ENCODE data around the gene KDM6B. TPM values are rescaled to one million over a fixed set of nuclear protein-coding genes. Genes with fewer than 3 reads are reported as not detected.

Gene KDM6B
- total RNA-seq, 1 donor from 2014 or later: 117 TPM

DNA sequence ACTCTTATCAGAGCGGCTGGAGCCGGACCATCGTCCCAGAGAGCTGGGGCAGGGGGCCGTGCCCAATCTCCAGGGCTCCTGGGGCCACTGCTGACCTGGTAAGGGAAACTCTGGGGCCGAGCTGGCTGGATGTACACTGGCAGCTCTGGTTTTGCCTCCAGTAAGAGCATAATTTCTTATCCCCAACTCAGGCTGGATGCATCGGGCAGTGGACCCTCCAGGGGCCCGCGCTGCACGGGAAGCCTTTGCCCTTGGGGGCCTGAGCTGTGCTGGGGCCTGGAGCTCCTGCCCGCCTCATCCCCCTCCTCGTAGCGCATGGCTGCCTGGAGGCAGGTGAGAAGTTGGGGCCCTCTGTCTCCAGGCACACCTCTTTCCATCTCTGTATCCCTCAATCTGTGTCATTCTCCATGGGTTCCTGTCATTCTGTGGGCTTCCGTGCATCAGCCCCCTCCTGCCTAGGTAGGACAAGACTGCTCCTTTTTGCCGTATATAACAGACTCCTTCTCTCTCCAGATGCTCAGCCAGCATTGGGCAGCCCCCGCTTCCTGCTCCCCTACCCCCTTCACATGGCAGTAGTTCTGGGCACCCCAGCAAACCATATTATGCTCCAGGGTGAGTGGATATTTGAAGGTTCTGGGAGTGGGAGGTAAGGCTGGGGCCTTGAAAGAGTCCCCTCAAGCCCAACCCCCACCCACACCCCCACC is 11.5 kb downstream of the KDM6B start:
- TF ChIP-seq, protein P1, sequence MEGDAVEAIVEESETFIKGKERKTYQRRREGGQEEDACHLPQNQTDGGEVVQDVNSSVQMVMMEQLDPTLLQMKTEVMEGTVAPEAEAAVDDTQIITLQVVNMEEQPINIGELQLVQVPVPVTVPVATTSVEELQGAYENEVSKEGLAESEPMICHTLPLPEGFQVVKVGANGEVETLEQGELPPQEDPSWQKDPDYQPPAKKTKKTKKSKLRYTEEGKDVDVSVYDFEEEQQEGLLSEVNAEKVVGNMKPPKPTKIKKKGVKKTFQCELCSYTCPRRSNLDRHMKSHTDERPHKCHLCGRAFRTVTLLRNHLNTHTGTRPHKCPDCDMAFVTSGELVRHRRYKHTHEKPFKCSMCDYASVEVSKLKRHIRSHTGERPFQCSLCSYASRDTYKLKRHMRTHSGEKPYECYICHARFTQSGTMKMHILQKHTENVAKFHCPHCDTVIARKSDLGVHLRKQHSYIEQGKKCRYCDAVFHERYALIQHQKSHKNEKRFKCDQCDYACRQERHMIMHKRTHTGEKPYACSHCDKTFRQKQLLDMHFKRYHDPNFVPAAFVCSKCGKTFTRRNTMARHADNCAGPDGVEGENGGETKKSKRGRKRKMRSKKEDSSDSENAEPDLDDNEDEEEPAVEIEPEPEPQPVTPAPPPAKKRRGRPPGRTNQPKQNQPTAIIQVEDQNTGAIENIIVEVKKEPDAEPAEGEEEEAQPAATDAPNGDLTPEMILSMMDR (IDR thresholded peaks at IDR 0.05; ENCODE audit: unreplicated experiment): no peak
- Mint-ChIP-seq H3K4me3 (ENCODE audit: low read depth) (peak overlapping the region; percentile 94), H3K27ac (peak overlapping the region; percentile 97), H3K4me1 (ENCODE audit: low read depth) (peaks cover 28% of the 10 kb centered on the region), H3K9me3 (ENCODE audit: low read depth) (no peaks in the 10 kb centered on the region), H3K27me3 (no peaks in the 10 kb centered on the region), H3K36me3 (ENCODE audit: insufficient read depth) (peaks cover 12% of the 10 kb centered on the region)
- no peak for DNase-seq (ENCODE audit: low spot score, unreplicated experiment)

GRCh38 chr17:7846063-7846735 is 12.2 kb downstream of the KDM6B start:
- TF ChIP-seq, protein P1 (IDR thresholded peaks at IDR 0.05; ENCODE audit: unreplicated experiment): no peak
- no peak for DNase-seq (ENCODE audit: low spot score, unreplicated experiment)
- Mint-ChIP-seq H3K4me1 (ENCODE audit: low read depth) (peaks cover 21% of the 10 kb centered on the region), H3K27me3 (no peaks in the 10 kb centered on the region), H3K27ac (peak overlapping the region; percentile 52), H3K4me3 (ENCODE audit: low read depth) (no peak overlapping the region), H3K36me3 (ENCODE audit: insufficient read depth) (peaks cover 14% of the 10 kb centered on the region), H3K9me3 (ENCODE audit: low read depth) (no peaks in the 10 kb centered on the region)

GRCh38 chr17:7846765-7847661 is 13.0 kb downstream of the KDM6B start:
- Mint-ChIP-seq H3K36me3 (ENCODE audit: insufficient read depth) (peaks cover 19% of the 10 kb centered on the region), H3K9me3 (ENCODE audit: low read depth) (no peaks in the 10 kb centered on the region), H3K4me3 (ENCODE audit: low read depth) (no peak overlapping the region), H3K27ac (no peak overlapping the region), H3K27me3 (no peaks in the 10 kb centered on the region), H3K4me1 (ENCODE audit: low read depth) (peaks cover 17% of the 10 kb centered on the region)
- no peak for DNase-seq (ENCODE audit: low spot score, unreplicated experiment)
- TF ChIP-seq, protein P1 (IDR thresholded peaks at IDR 0.05; ENCODE audit: unreplicated experiment): no peak

GRCh38 chr17:7848131-7848579 is 14.1 kb downstream of the KDM6B start:
- Mint-ChIP-seq H3K36me3 (ENCODE audit: insufficient read depth) (peaks cover 22% of the 10 kb centered on the region), H3K4me1 (ENCODE audit: low read depth) (peaks cover 11% of the 10 kb centered on the region), H3K9me3 (ENCODE audit: low read depth) (no peaks in the 10 kb centered on the region), H3K27me3 (no peaks in the 10 kb centered on the region), H3K27ac (no peak overlapping the region), H3K4me3 (ENCODE audit: low read depth) (no peak overlapping the region)
- TF ChIP-seq, protein P1 (IDR thresholded peaks at IDR 0.05; ENCODE audit: unreplicated experiment): no peak
- DNase-seq (ENCODE audit: low spot score, unreplicated experiment): no peak

DNA sequence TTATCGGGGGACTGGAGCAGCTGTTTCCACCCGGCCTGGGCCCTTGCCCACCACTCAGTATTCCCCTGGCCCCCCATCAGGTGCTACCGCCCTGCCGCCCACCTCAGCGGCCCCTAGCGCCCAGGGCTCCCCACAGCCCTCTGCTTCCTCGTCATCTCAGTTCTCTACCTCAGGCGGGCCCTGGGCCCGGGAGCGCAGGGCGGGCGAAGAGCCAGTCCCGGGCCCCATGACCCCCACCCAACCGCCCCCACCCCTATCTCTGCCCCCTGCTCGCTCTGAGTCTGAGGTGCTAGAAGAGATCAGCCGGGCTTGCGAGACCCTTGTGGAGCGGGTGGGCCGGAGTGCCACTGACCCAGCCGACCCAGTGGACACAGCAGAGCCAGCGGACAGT is 14.7 kb downstream of the KDM6B start:
- no peak overlapping the region for H3K27ac Mint-ChIP-seq
- peaks cover 24% of the 10 kb centered on the region for H3K36me3 Mint-ChIP-seq (ENCODE audit: insufficient read depth)

More for the DNA sequence above, 14.7 kb downstream of the KDM6B start:
- no peaks in the 10 kb centered on the region for H3K9me3 Mint-ChIP-seq (ENCODE audit: low read depth)
- H3K27me3 Mint-ChIP-seq: no peaks in the 10 kb centered on the region
- TF ChIP-seq, protein P1 (IDR thresholded peaks at IDR 0.05; ENCODE audit: unreplicated experiment): no peak
- no peak for DNase-seq (ENCODE audit: low spot score, unreplicated experiment)
- H3K4me1 Mint-ChIP-seq (ENCODE audit: low read depth): peaks cover 8% of the 10 kb centered on the region
- no peak overlapping the region for H3K4me3 Mint-ChIP-seq (ENCODE audit: low read depth)
